ENCODE data around the gene KRTAP10-5. TPM values are rescaled to one million over a fixed set of nuclear protein-coding genes. Genes with fewer than 3 reads are reported as not detected.
"Not testable (repeated sequence)": the region's sequence is repeated elsewhere in the genome, so short reads cannot be mapped to it uniquely, and the experiment has no call there.

KRTAP10-5 gene
- total RNA-seq (not detected), polyA plus RNA-seq (not detected)
- long read RNA-seq, donor 1: 0 reads
- long read RNA-seq, donor 2: 0 reads
- long read RNA-seq, donor 3: 0 reads
- long read RNA-seq, donor 4: 0 reads
- long read RNA-seq, donor 5: 0 reads
- long read RNA-seq, donor 6: 0 reads
- long read RNA-seq, donor 7: 0 reads
- long read RNA-seq, donor 8: 0 reads
- long read RNA-seq, donor 9: 0 reads
- long read RNA-seq, donor 10: 0 reads

- H3K36me3 ChIP-seq (replicated peaks in 1 of 2); H3K4me3 ChIP-seq; intact Hi-C loops (cut with DNase I); H3K9me3 ChIP-seq (replicated peaks in 1 of 3); H3K27ac ChIP-seq; H3K4me1 ChIP-seq (replicated peaks in 1 of 2); H3K27me3 ChIP-seq: not testable (repeated sequence)
- WGBS, 4 donors: 38 to 49% (median 43%) methylated on average over 14 to 19 of the region's 19 CpGs
- peak in 1 of 7 donors; percentile 9 for DNase-seq
Measured at GRCh38 chr21:44580231-44580821, at the start of gene KRTAP10-5. TSS of gene KRTAP10-5 (minus strand) at chr21:44580604. CDS start at chr21:44580578, 26 bp downstream.

GRCh38 chr21:44628707-44629391, 48.4 kb upstream of the KRTAP10-5 start:
- Histone ChIP-seq H3K27me3 (no peaks in the 10 kb centered on the region), H3K27ac (no peak overlapping the region), H3K4me3 (no peak overlapping the region), H3K4me1 (replicated peaks in 1 of 2) (no peaks in the 10 kb centered on the region), H3K9me3 (replicated peaks in 1 of 3) (peaks cover 0 to 6% (median 0%) of the 10 kb centered on the region in 3 donors), H3K36me3 (replicated peaks in 1 of 2) (no peaks in the 10 kb centered on the region)
- WGBS, 4 donors: 43 to 71% (median 70%) methylated on average over 10 to 18 of the region's 18 CpGs
- intact Hi-C loops (cut with DNase I): no loop called here
- no peak for TF ChIP-seq CTCF (IDR thresholded peaks at IDR 0.05)
- TF ChIP-seq POLR2A (IDR thresholded peaks at IDR 0.05): no peak
- DNase-seq: no peak

GRCh38 chr21:44627831-44628233, 47.4 kb upstream of the KRTAP10-5 start:
- H3K4me3 ChIP-seq; H3K27ac ChIP-seq; H3K9me3 ChIP-seq (replicated peaks in 1 of 3); H3K36me3 ChIP-seq (replicated peaks in 1 of 2); H3K4me1 ChIP-seq (replicated peaks in 1 of 2); H3K27me3 ChIP-seq; DNase-seq; intact Hi-C loops (cut with DNase I): not testable (repeated sequence)
- 40 to 51% (median 41%) methylated on average over 10 to 15 of the region's 15 CpGs for WGBS, 4 donors

- DNase-seq; H3K27ac ChIP-seq; H3K27me3 ChIP-seq; intact Hi-C loops (cut with DNase I); H3K36me3 ChIP-seq (replicated peaks in 1 of 2); H3K9me3 ChIP-seq (replicated peaks in 1 of 3); H3K4me3 ChIP-seq; H3K4me1 ChIP-seq (replicated peaks in 1 of 2): not testable (repeated sequence)
- 74 to 87% (median 80%) methylated on average over 5 to 18 of the region's 20 CpGs for WGBS, 4 donors
Measured at GRCh38 chr21:44627181-44627822, 46.9 kb upstream of the KRTAP10-5 start.

GRCh38 chr21:44626673-44627143, 46.3 kb upstream of the KRTAP10-5 start, which contains the start of gene KRTAP10-9:
TSS of gene KRTAP10-9 (plus strand) at chr21:44627093. CDS start at chr21:44627172, 79 bp downstream.
- 43 to 52% methylated on average over 7 of the region's 7 CpGs; no CpG with 5 or more reads in 2 of the 4 donors for WGBS, 4 donors
- peaks cover 0 to 5% (median 0%) of the 10 kb centered on the region in 3 donors for H3K9me3 ChIP-seq (replicated peaks in 1 of 3)
- intact Hi-C loops (cut with DNase I): no loop called here
- no peaks in the 10 kb centered on the region for H3K27me3 ChIP-seq
- no peak for TF ChIP-seq CTCF (IDR thresholded peaks at IDR 0.05)
- no peak for TF ChIP-seq POLR2A (IDR thresholded peaks at IDR 0.05)
- H3K4me3 ChIP-seq: no peak within 1 kb of the TSS
- H3K36me3 ChIP-seq (replicated peaks in 1 of 2): no peaks in the 10 kb centered on the region
- no peak for DNase-seq
- no peaks in the 10 kb centered on the region for H3K4me1 ChIP-seq (replicated peaks in 1 of 2)
- H3K27ac ChIP-seq: no peak within 1 kb of the TSS

All from adrenal gland (tissue), 19 donors.